GM23248 (cell line): Measurements from ENCODE around the gene PPP1R12A. TPM values are rescaled to one million over a fixed set of nuclear protein-coding genes. Genes with fewer than 3 reads are reported as not detected.
A peak's percentile ranks its signal among the peaks of the same experiment; 100 is the strongest.

Experiments
- DNase-seq: peaks from one replicate; pipeline ENCODE4 v3.0.0-alpha.2; 2015
- H2AFZ ChIP-seq: fragments of 200-600 bp; sonication (generic); 2 replicates; pipeline ENCODE4 v1.6.1; 2016; ENCODE audit warnings: antibody characterized with exemption
- H3F3A ChIP-seq: fragments of 200-600 bp; sonication (generic); 2 replicates; pipeline ENCODE4 v1.6.1; 2016; ENCODE audit warnings: mild to moderate bottlenecking, antibody characterized with exemption, mixed run types; ENCODE audit not compliant: insufficient read depth
- H3K27ac ChIP-seq: fragments of 200-600 bp; sonication (generic); 2 replicates; pipeline ENCODE4 v1.5.1; 2016; ENCODE audit warnings: mild to moderate bottlenecking
- H3K27me3 ChIP-seq: fragments of 200-600 bp; sonication (generic); replicated peaks from 2 replicates; pipeline ENCODE4 v1.6.1; 2016; ENCODE audit warnings: mild to moderate bottlenecking; ENCODE audit not compliant: insufficient read depth
- H3K36me3 ChIP-seq: fragments of 200-600 bp; sonication (generic); 2 replicates; pipeline ENCODE4 v1.6.1; 2016; ENCODE audit warnings: low read depth, mild to moderate bottlenecking
- H3K4me1 ChIP-seq: fragments of 200-600 bp; sonication (generic); 2 replicates; pipeline ENCODE4 v1.6.1; 2016; ENCODE audit warnings: mild to moderate bottlenecking; ENCODE audit not compliant: insufficient read depth
- H3K4me2 ChIP-seq: fragments of 200-600 bp; sonication (generic); one replicate; pipeline ENCODE4 v1.6.1; 2016; ENCODE audit warnings: mild to moderate bottlenecking; ENCODE audit not compliant: unreplicated experiment
- H3K4me3 ChIP-seq: fragments of 200-600 bp; sonication (generic); 2 replicates; pipeline ENCODE4 v1.5.1; 2016; ENCODE audit warnings: mild to moderate bottlenecking
- H3K79me2 ChIP-seq: fragments of 200-600 bp; sonication (generic); 2 replicates; pipeline ENCODE4 v1.6.1; 2016; ENCODE audit warnings: mild to moderate bottlenecking; ENCODE audit not compliant: insufficient read depth
- H3K9ac ChIP-seq: fragments of 200-600 bp; sonication (generic); 2 replicates; pipeline ENCODE4 v1.6.1; 2016; ENCODE audit warnings: mild to moderate bottlenecking
- H3K9me2 ChIP-seq: fragments of 200-600 bp; sonication (generic); 2 replicates; pipeline ENCODE4 v1.6.1; 2016; ENCODE audit warnings: mixed run types, mild to moderate bottlenecking, moderate library complexity; ENCODE audit not compliant: insufficient read depth
- H3K9me3 ChIP-seq: fragments of 200-600 bp; sonication (generic); one replicate; pipeline ENCODE4 v1.6.1; 2017; ENCODE audit warnings: low read depth
- H4K20me1 ChIP-seq: fragments of 200-600 bp; sonication (generic); 2 replicates; pipeline ENCODE4 v1.6.0; 2016; ENCODE audit not compliant: insufficient read depth
- EZH2 ChIP-seq: fragments of 200-600 bp; sonication (generic); IDR thresholded peaks from 2 replicates; pipeline ENCODE4 v1.6.1; 2018; ENCODE audit warnings: antibody characterized with exemption, mild to moderate bottlenecking; ENCODE audit not compliant: insufficient read depth, poor library complexity, severe bottlenecking
- EZH2phosphoT487 ChIP-seq: fragments of 200-600 bp; sonication (generic); IDR thresholded peaks from 2 replicates; pipeline ENCODE4 v1.6.1; 2018; ENCODE audit warnings: antibody characterized with exemption, moderate library complexity, mild to moderate bottlenecking, low read depth; ENCODE audit not compliant: insufficient read depth
- WGBS, 2 experiments: methylation state at CpG; one replicate each; pipeline ENCODE4 v1.1.6; 2015 to 2017; ENCODE audit warnings: low lambda C conversion rate in 2 of 2, low coverage in 1 of 2; ENCODE audit errors: missing lambda C conversion rate in 2 of 2; 5-methylcytosine and 5-hydroxymethylcytosine counted together
- in situ Hi-C: fragments of 300-500 bp; cut with MboI; formaldehyde crosslinking; loops from 2 replicates; pipeline ENCODE4 v1.15.0; 2020
- polyA plus RNA-seq: library from polyadenylated mRNA; unstranded; fragments of >200 nt; fragmentation: Nextera tagmentation; extraction: Ambion mirVana; gene quantifications from 2 replicates; pipeline ENCODE4 v1.2.1, GENCODE V29; 2016
- total RNA-seq: library from RNA; depleted of rRNA; stranded (reverse); fragments of >200 nt; shearing (Covaris generic); gene quantifications from 2 replicates; pipeline ENCODE4 v1.2.3, GENCODE V29; 2014

Gene PPP1R12A
- total and polyA plus RNA-seq, 2 experiments from 2014 or later: 91.1 to 144 TPM

GRCh38 chr12:79844693-79845092, 90.2 kb downstream of the PPP1R12A start:
- Histone ChIP-seq H3K9me2 (no peaks in the 10 kb centered on the region), H2AFZ (no peak overlapping the region), H3K4me1 (peaks cover 23% of the 10 kb centered on the region), H3K27me3 (no peaks in the 10 kb centered on the region), H3K4me2 (no peak overlapping the region), H3K36me3 (peaks cover 26% of the 10 kb centered on the region), H3F3A (peaks cover 40% of the 10 kb centered on the region), H4K20me1 (peaks cover 7% of the 10 kb centered on the region; the same call in 1 of the 2 replicates), H3K9me3 (no peaks in the 10 kb centered on the region), H3K27ac (peak overlapping the region; percentile 34; the same call in 1 of the 2 replicates), H3K4me3 (no peak overlapping the region; the same call in 1 of the 2 replicates), H3K79me2 (peaks cover 100% of the 10 kb centered on the region), H3K9ac (no peak overlapping the region)
- TF ChIP-seq EZH2 (no peak), EZH2phosphoT487 (no peak)
- in situ Hi-C loops: no loop called here
- peak; percentile 68 for DNase-seq

- H3K9ac ChIP-seq: no peak overlapping the region
- 0 out of 2 replicates have a peak overlapping the region, but pooled peaks have one; percentile 34 for H3K27ac ChIP-seq
- no peaks in the 10 kb centered on the region for H3K27me3 ChIP-seq
- no peak for TF ChIP-seq EZH2
- TF ChIP-seq EZH2phosphoT487: no peak
- no peak overlapping the region for H3K4me2 ChIP-seq
- in situ Hi-C loops: no loop called here
- peaks cover 34% of the 10 kb centered on the region for H3F3A ChIP-seq
- no peak overlapping the region for H2AFZ ChIP-seq
- no peaks in the 10 kb centered on the region for H3K9me3 ChIP-seq
- no peak overlapping the region for H3K4me3 ChIP-seq
- WGBS, 2 experiments: 98 to 100% methylated on average over 3 of the region's 3 CpGs
- no peaks in the 10 kb centered on the region for H3K9me2 ChIP-seq
- peaks cover 23% of the 10 kb centered on the region for H3K4me1 ChIP-seq
- DNase-seq: no peak
- H4K20me1 ChIP-seq: peaks cover 7% of the 10 kb centered on the region; the same call in 1 of the 2 replicates
- H3K79me2 ChIP-seq: peaks cover 100% of the 10 kb centered on the region
- H3K36me3 ChIP-seq: peaks cover 26% of the 10 kb centered on the region
Observed at GRCh38 chr12:79843978-79844377, 90.9 kb downstream of the PPP1R12A start.

GRCh38 chr12:79842630-79843029, 92.3 kb downstream of the PPP1R12A start:
- DNase-seq: no peak
- Histone ChIP-seq H3K4me1 (peaks cover 23% of the 10 kb centered on the region), H3K9me3 (no peaks in the 10 kb centered on the region), H3K36me3 (peaks cover 26% of the 10 kb centered on the region), H4K20me1 (peaks cover 7% of the 10 kb centered on the region; the same call in 1 of the 2 replicates), H3K79me2 (peaks cover 100% of the 10 kb centered on the region), H3K27me3 (no peaks in the 10 kb centered on the region), H3K4me3 (no peak overlapping the region), H3K4me2 (no peak overlapping the region), H3K9ac (no peak overlapping the region), H3K27ac (no peak overlapping the region), H3K9me2 (no peaks in the 10 kb centered on the region), H2AFZ (no peak overlapping the region), H3F3A (peaks cover 38% of the 10 kb centered on the region)
- WGBS, 2 experiments: 97 to 100% methylated on average over 2 of the region's 2 CpGs
- no peak for TF ChIP-seq EZH2
- TF ChIP-seq EZH2phosphoT487: no peak
- in situ Hi-C loops: no loop called here

- Histone ChIP-seq H3K9me2 (no peaks in the 10 kb centered on the region), H3K9ac (no peak overlapping the region), H3K4me1 (peaks cover 23% of the 10 kb centered on the region), H3K9me3 (no peaks in the 10 kb centered on the region), H3K79me2 (peaks cover 100% of the 10 kb centered on the region), H4K20me1 (peaks cover 7% of the 10 kb centered on the region; the same call in 1 of the 2 replicates), H3K36me3 (peaks cover 26% of the 10 kb centered on the region), H3F3A (peaks cover 38% of the 10 kb centered on the region), H2AFZ (no peak overlapping the region), H3K27me3 (no peaks in the 10 kb centered on the region), H3K4me2 (no peak overlapping the region), H3K4me3 (no peak overlapping the region), H3K27ac (no peak overlapping the region)
- no peak for DNase-seq
- no peak for TF ChIP-seq EZH2phosphoT487
- TF ChIP-seq EZH2: no peak
- in situ Hi-C loops: no loop called here
- WGBS, 2 experiments: 74 to 75% methylated on average over 4 of the region's 4 CpGs
Observed at GRCh38 chr12:79841878-79842265, 93.0 kb downstream of the PPP1R12A start.
